Activated CD8-positive, alpha-beta memory T cell treated with anti-CD3 and anti-CD28 coated beads, Interleukin-2, amount 50 U/mL, for 24 hours (primary cell): Measurements from ENCODE around the gene TMEM81.

Experiments
- DNase-seq: peaks from one replicate; pipeline ENCODE4 v3.0.0-alpha.2; 2020; ENCODE audit errors: extremely low read depth

The TMEM81 gene

DNA sequence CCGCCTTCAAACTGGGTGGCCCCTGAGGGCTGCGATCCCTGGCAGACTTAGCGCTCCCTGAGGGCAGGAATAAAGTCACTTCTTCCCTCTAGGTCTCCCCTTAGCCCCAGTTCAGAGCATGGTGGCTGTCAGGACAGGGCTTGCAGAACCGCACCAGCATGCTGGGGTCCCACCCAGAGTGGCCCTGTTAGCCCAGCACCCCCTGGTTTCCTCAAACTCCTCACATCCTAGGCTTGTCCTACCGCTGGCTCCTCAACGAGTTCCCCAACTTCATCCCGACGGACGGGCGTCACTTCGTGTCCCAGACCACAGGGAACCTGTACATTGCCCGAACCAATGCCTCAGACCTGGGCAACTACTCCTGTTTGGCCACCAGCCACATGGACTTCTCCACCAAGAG lies 25.4 kb downstream of the TMEM81 start:
- DNase-seq = no peak

DNA sequence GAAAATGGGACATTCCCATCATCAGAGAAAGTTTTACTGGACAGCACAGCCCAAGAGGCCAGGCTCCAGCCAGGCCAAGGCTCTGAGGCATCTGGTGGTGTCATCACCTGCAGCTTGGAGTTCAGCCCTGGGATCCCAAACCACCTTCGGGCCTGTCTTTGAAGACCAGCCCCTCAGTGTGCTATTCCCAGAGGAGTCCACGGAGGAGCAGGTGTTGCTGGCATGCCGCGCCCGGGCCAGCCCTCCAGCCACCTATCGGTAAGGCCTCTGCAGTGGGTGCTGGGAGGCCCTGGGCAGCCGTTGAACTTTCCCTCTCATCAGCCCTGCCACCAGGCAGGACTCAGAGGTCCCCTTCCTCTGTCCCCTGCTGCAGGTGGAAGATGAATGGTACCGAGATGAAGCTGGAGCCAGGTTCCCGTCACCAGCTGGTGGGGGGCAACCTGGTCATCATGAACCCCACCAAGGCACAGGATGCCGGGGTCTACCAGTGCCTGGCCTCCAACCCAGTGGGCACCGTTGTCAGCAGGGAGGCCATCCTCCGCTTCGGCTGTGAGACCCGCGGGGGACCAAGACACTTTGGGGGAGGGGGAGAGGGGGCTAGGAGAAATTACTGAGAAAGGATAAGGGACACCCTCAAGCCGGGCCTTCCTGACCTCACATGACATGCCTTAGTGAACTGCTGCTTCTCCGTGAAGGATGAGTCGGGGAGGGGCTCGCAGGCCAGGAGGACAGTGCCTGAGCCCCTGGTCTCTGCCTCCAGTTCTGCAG lies 26.3 kb downstream of the TMEM81 start:
- DNase-seq = no peak

DNA sequence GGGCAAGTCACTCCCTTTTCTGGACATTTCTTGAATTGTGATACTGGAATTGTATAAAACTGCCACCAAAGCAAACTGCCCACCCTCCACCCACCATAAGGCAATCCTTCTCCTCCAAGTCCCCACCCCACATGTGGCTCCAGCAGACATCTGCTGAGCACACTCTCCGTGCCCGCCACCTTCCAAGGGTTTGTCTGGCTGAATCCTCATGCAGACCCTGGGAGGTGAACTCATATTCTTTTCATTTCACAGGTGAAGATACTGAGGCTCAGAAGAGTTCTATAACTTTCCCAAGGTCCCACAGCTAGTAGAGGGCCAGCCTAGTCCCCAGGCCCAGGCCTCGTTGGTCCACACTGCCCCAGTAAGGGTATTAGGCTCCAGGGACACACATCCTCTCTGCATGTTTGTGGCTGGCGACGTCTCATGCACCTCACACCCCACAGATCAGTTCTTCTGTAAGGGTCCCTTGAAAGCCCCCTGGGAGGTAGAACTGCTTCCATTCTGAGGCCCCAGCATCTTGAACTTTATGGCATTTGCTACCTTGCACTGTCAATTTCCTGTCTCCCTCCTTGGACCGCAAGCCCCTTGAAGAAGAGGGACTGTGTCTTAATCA lies 27.2 kb downstream of the TMEM81 start:
- no peak for DNase-seq

DNA sequence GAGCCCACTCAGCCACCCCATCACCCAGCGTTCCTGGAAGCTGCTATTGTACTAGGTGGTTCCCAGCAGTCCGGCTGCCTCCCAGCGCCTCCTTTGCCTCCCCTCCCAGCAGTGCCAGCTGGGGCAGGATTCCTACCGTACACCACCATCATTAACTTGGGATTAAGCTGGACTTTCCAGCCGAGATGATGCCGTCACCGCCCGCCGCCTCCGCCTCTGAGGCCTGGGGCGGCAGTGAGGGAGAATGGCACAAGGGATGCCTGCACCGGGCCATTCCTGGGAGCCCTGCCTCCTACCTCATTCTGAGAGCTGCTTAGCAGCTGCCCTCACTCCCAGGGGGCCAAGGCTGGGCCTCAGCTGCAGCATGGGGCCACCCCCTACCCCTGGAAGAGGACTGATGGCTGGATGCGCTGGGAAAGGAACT lies 28.1 kb downstream of the TMEM81 start:
- DNase-seq = no peak

DNA sequence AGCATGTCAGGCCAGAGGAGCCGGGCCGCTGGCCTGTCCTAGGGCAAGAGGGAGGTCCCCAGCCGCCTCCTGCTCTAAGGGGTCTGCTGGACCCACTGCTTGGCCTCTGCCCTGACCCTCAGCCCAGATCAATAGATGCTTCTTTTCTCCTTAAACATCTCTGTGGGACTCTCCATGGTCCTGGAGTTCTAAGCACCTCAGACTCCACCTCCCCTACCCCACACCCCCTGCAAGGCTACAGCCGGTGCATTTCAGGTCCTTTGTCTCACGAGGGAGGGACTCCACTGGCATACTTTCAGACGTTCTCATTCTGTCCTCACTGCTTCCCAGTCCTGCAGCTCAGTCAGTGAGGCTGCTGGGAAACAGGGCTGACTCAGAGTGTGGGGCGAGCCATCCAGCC lies 30.2 kb downstream of the TMEM81 start:
- DNase-seq = no peak

DNA sequence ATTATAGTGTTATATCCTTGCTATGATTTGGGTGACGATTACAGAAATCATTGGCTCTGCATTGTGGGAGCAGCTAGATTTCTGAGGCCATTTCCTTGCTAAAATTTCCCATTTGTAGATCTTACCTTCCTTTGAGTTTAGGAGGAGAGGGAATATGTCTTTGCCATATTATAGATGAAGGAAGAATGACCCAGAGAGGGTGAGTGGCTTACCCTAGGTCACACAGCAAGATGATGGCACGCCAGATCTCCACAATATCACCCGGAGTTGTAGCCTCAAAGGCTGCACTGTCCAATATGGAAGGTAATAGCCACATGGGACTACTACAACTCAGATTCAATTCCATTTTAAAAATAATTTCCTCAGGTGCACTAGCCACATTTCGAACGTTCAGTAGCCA lies 31.0 kb downstream of the TMEM81 start:
- DNase-seq = no peak

DNA sequence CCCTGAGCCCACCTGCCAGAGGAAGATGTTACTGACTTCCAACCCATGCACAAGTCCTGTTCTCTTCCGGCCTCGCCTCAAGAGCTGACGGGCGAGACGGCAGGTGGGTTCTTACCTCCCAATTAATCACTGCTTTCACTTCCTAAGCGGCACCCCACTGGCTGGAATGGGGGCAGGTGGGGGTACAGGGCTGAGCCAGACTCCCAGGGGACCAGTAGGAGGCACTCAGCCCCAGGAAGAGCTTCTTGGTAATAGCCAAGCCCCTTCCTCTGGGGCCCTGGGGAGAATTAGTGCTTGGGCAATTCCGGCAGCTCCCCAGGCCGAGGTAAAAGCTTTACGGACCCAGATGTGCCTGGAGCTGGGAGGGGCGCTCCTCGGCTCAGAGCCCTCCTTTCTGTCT lies 31.6 kb downstream of the TMEM81 start:
- DNase-seq = no peak

DNA sequence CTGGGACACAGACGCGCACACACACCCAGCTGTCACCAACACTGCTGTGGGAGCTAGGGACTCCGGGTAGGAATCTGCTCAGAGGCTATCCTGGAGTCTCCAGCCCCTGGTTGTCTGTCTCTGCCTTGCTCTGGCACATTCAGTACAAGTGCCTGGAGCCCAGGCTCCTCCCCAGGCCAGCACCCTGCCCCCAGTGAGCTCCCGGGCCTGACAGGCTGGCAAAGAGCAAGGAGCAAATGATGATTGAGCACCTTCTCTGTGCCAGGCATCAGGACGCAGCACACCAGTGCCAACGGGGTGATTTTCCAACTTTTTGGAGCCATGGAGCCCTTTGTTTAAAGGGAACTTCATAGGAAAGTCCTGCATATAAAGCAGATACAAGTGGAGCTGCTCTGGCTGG lies 34.8 kb downstream of the TMEM81 start:
- DNase-seq = no peak

DNA sequence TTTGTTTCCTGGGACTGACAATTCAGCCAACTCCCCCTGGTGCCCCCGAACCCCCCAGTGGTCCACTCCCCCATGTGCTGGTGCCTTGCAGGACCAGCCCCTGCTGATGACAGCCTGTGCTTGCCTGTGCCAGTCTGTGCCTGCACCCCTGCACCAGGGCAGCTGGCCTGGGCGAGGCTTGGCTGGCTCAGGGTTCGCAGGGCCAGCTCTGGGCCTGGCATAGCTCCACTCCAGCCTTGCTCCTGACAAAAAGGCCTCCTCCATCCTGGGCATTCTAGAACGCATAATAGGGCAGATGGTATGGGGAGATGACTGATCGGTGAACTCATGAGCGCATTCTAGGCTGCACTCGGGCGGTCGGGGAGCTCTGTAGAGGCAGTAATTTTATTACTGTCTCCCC lies 35.9 kb downstream of the TMEM81 start:
- no peak for DNase-seq

DNA sequence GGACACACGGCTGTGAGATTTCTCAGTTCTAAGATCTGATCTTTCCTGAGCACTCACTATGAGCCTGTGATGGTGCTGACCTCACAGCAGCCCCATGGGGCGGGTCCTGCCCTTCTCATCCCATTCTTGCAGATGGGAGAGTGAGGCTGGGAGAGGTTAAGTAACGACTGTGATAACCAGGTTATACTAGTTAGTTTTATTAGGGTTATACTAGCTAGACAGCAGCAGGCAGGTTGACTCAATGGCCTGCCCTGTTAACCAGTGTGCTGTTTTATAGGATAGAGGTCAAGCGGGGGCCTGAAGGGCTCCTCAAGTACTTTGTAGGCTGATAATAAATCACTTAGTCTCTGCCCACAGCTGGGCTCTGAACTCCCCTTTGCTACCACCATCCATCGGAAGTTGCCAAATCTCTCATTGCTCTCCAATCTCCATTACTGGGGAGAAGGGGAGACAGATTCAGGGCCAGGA lies 36.5 kb downstream of the TMEM81 start:
- DNase-seq = no peak

DNA sequence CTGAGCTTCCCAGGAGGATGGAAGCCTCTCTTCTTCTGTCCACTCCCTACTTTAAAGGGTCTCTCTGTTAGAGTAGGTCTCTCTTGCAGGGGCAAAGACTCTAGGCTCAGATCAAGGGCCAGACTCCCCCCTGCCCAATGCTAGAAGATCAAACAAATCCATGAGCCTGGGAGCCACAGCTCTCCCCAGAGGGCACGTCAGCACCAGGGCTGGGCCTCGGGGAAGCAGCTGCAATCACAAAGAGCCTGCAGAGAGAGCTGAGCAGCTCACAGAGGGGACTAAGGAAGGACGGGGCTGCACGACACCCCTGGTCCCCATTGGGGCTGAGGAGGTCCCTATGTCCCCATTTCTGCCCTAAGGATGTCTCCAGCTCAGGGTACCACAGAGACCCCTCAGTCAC lies 37.4 kb downstream of the TMEM81 start:
- DNase-seq = no peak

DNA sequence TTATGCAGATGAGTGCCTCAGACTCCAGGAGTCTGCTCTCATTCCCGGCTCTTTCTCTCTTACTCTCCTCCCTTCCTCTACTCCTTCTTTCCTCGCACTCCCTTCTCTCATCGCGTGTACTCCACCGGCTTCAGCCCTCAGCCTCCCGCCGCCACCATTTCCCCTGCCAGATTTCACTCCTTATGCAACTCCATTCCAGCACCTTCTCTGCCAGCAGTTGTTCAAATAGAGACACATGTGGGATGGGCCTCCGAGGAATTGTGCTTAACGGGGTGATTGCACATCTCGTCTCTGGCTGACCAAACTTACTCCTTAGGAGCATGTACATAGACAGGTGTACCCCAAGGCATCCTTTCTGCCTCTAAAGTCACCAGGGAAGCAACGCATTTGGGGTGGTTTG lies 39.1 kb downstream of the TMEM81 start:
- no peak for DNase-seq

DNA sequence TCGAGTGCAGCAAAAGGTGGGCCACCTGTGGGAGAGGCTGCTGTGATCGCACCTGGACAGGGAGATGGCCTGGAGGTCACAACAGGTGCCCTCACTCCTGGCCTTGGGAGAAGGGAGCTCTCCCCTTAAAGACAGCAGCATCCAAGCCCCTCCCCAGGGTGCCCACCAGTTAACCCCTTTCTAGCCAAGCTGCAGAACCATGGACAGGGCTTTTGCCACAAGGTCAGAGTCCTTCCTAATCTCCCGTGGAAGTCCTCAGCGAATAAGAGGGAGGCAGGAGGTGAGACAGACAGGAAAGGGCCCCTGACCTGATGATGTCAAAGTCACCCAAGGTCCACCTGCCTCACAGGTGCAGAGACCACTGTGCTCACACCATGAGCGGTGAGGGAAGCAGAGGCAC lies 39.5 kb downstream of the TMEM81 start:
- no peak for DNase-seq

DNA sequence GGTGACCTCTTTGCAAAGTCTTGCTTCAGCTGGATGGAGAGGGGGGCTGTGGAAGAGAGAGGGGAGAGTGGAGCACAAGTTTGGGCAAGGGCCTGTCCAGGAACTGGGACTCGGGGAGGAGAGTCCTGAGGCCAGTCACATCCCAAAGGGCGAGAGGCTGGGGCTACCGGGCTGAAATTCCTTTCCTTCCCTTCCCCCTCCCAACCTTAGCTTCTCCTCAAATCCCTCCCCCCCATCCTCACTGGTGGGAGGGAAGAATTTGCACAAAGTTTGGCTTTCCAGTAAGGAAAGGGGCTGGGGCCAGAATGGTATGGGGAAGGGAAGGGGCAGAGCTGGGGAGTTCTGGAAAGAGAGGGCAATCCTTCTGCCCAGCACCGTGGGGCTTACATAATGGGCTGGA lies 40.4 kb downstream of the TMEM81 start:
- DNase-seq = no peak

DNA sequence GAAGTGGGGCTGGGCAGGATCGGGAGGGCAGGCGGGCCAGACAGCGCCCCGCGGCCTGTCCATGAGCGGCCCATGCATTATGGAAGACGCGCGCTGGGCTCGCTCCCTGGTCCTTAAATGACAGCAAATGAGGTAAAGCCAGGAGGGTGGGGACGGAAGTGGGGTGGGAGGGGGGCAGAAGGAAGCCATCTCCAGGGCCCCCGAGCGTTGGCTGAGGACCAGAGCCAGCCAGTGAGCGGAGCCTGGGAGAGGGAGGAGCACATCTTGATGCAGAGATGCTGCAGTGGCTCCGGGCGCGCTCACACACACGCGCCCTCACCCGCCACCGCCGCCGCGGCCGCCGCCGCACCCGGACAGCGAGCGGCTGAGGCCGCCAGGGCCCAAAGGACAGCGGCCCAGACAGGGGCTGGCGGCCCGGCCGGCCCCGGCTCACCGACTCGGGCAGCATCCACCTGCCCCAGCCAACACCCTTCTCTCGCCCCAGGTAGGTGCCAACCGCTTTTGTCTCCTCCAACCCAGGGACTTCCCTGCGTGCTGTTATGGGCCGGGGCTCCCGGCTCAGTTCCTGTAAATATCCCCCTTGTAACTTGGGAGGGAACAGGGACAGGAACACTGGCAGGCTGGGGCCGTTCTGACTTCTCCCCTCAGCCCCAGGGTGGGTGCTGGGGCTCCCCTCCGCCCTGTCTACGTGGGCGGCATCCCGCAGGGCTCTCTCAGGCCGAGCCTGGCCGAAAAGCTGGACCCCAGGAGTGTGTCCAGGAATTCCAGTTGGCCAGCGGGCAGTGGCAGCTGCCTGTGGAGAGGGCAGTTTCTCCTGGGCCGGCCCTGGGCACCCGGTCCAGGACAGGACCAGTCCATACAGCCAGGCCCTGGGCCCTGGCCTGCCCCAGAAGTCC lies 41.1 kb downstream of the TMEM81 start, which contains the start of gene CNTN2:
TSS of gene CNTN2 (plus strand) at position 302 of the 896 bp plus-strand sequence. CDS start 9,974 bp downstream, outside the sequence.
- DNase-seq = no peak

DNA sequence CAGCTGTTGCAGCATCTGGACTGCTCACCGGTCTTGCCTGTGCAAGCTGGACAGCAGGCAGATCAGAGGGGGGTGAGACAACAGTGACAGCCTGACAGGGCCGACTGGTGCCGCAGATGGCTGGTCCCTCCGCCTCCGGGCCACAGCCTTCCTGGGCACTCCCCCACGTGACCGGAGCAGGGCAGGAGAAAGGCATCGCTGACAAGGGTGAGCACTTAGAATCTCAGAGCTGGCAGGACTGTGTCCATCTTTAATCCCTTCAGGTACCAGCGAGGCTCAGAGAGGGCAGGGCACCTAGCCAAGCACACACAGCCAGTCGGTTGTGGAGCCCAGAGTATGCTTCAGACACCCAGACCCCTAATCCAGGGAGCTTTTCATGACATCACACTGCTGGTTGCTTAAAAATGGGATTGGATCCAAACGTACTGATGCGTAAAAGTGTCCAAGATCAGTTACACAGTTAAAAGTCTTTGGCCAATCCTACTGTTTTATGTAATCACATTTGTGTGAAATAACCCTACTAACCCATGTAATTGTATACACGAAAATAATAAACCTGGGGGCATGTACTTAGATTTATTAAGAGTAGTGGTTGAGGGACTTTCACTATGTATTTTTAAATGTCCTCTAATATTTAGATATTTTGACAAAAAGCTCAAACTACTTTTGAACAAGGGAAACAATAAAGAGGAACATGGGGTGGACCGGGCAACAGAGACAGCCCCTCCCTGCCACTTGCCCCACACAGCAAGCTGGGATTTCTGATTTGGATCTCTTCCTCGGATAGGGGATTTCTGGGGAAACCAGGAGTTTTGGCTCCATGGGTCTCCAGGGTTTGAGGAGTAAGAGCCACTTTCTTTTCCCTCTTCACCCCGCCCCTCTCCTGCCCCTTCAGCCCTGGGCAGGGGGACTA lies 42.0 kb downstream of the TMEM81 start:
- DNase-seq = no peak

DNA sequence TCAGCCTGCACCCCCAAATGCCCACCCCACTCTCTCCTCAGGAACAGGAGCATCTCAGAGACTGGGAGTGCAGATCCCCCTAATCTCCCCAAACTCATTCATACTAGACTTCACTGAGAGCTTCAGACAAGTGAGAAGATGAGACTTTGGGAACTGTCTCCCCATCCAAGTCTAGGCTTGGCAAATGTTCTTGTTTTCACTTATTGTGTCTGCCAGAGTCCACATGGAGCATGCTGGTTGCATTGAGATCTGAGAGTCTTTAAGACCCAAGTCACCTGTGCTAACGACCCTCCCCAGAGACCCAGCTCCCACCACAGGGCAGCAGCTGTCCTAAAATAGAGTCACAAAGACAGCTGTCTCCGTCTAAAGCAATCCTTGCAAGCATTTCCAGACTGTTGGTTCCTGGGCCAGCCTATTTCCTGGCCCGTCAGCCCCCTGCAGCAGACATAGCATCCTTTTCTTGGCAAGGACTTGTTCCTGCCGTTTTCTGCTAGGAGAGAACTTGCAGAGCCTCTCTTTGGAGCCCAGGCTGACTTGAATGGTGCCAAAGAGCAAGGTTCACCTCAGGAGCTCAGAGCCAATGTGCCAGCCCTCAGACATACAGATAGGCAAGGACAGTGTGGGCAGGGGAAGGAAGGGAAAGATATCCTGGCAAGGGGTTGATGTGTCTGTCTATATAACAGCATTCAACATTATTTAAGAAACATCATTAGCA lies 43.1 kb downstream of the TMEM81 start:
- DNase-seq = no peak

DNA sequence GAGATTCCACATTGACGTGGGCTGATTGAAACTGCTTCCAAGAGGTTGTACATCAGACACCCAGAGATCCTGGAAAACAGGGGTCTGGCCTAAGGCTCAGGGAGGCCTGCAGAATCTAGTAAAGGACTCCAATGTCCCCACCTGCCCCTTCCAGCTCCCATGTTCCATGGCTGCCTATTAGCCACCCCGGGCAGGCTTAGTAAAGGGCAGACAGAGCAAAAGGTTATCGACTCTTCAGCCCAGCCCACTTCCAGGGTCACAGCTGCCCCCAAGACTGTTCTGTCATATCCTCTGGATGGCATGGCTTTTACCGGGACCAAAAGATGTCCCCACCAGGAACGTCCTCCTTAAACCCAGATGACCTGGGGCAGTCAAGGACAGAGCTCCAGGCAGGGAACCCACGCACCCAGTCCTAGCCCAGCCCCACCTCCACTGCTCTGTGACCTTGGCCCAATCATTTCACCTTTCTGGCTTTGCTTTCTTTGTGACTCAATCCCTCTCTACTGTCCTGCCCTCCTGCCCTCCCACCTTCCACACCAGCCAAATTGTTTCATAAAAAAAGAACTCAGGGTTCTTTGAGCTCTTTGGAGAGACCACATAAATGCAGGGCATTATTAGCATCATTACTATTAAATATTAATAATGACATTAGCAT lies 46.0 kb downstream of the TMEM81 start:
- DNase-seq = no peak

DNA sequence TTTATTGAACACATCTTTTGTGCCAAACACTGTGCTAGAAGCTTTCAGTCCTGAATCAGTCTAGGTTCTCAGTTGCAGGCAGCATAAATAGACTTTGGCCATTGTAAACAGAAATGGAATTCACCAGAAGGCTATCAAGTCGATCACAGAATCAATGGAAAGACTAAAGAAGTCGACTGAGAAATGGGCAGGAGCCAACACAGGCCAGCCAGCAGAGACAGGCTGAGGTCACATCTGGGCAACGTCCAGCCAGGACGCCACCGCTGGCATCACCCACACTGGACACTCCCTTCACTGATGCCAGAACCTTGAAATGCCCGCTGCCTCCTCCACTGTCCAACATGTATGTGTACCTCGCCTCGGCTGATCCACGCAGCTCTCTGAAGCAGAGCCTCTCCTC lies 46.7 kb downstream of the TMEM81 start:
- no peak for DNase-seq
